Fibroblast of mammary gland (primary cell): ENCODE measurements around the gene CD9.

Experiments
- DNase-seq: peaks from one replicate; pipeline ENCODE4 v3.0.0-alpha.2; 2010; ENCODE audit warnings: low read depth
- H3K4me3 ChIP-seq: 2 replicates; pipeline ENCODE4 v1.5.1; 2011; ENCODE audit warnings: low read depth, mild to moderate bottlenecking, low read length, moderate library complexity; ENCODE audit not compliant: control insufficient read depth
- CTCF ChIP-seq: conservative IDR thresholded peaks from 2 replicates; pipeline ENCODE4 v1.5.1; 2011; ENCODE audit warnings: low read depth, low read length, inconsistent platforms; ENCODE audit not compliant: control insufficient read depth, insufficient read depth

CD9 gene

GRCh38 chr12:6285063-6285477, 84.9 kb downstream of the CD9 start:
- H3K4me3 ChIP-seq, result no peak overlapping the region
- TF ChIP-seq CTCF, result peak; percentile 93
- DNase-seq, result peak; percentile 78

- peak; percentile 68 for DNase-seq
- H3K4me3 ChIP-seq, result no peak overlapping the region
- no peak for TF ChIP-seq CTCF
Measured at GRCh38 chr12:6285532-6286306, 85.5 kb downstream of the CD9 start.
